ENCODE measurements around the gene OSTM1.
"Not testable (repeated sequence)": the region's sequence is repeated elsewhere in the genome, so short reads cannot be mapped to it uniquely, and the experiment has no call there.

Gene OSTM1

DNA sequence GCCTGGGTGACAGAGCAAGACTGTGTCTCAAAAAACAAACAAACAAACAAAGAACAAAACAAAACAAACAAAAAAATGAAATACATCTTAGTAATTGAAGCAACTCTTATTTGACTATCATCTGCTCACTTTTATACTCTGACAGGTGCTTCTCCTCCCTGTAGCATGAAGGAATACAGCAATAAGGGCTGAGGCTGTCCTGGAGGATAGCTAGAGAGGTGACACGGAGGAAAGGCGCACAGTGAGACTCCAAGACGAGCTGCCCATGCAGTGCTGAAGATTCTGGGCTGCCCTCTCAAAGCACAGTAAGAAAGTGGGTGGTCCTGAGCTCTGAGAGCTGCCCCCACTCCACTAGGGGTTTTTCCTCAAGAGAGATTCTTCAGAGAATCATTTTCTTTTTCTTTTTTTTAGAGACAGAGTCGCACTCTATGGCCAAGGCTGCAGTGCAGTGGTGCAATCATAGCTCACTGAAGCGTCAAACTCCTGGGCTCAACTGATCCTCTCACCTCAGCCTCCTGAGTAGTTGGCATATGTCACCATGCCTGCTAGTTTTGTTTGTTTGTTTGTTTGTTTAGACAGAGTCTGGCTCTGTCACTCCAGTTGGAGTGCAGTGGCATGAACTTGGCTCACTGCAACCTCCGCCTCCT is 50.0 kb downstream of the OSTM1 start:
- DNase-seq (ENCODE audit: low read depth in 4 of 4, low spot score in 1 of 4): no peak

GRCh38 chr6:108020472-108021116 is 53.9 kb downstream of the OSTM1 start:
- no peak for DNase-seq (ENCODE audit: low read depth in 4 of 4, low spot score in 1 of 4)

- DNase-seq (ENCODE audit: low read depth in 4 of 4, low spot score in 1 of 4): not testable (repeated sequence)
These were observed 58.3 kb downstream of the OSTM1 start for GRCh38 chr6:108016283-108016682.

DNA sequence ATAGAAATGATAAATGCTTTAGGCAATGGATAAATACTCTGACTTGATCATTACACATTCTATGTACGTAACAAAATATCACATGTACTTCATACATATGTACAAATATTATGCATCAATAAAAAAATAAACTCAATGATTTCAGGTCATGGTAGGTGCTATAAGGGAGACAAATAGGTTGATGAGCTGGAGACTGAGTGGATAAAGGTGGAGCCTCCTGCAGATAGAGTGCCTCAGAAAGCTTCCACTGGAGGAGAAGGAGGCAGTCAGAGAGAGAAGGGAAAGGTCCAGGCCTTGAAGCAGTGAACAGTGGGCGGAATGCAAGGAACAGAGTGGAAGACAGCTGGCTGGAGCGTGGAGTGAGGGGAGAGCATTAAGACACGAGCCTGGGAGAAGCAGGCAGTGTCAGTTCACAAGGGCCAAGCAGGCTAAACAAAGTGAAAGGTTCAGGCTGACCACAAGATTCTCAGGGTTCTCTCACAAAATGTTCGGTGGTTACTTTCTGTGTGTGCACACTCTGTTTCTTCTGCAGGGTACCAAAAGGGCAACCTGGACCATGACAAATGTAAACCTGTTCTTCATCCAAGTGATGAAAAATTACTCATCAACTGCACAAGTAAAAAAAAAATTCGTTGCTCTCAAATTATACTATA is 60.6 kb downstream of the OSTM1 start:
- no peak for DNase-seq (ENCODE audit: low read depth in 4 of 4, low spot score in 1 of 4)

DNA sequence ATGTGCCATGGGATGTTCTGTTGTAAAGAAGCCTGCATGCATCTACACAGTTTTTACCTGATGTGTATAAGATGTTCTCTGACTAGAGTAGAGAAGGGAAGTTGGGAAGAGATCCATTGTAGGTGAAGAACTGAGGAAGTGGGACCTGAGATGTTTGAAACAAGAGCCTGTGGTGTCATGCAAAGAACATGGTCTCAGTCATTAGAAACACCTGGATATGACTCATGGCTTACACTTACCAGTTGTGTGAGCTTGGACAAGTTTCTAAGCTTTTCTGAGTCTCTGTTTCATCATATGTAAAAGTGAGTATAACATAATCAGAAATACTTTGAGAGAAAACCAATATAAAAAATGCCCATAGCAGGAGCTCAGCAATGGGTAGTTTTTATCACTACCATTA is 64.6 kb downstream of the OSTM1 start:
- no peak for DNase-seq (ENCODE audit: low read depth in 4 of 4, low spot score in 1 of 4)

- not testable (repeated sequence) for DNase-seq (ENCODE audit: low read depth in 4 of 4, low spot score in 1 of 4)
These were observed 65.3 kb downstream of the OSTM1 start for GRCh38 chr6:108009258-108009657.

DNA sequence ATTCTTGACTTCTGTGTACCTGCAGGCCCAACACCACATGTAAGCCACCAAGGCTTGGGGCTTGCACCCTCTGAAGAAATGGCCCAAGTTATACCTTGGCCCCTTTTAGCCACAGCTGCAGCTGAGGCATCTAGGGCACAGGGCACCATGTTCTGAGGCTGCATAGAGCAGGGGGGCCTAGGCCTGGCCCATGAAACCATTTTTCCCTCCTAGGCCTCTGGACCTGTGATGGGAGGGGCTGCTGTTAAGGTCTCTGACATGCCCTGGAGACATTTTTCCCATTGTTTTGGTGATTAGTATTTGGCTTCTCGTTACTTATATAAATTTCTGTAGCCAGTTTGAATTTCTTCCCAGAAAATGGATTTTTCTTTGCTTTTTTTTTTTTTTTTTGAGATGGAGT is 66.2 kb downstream of the OSTM1 start:
- DNase-seq (ENCODE audit: low read depth in 4 of 4, low spot score in 1 of 4): no peak

DNA sequence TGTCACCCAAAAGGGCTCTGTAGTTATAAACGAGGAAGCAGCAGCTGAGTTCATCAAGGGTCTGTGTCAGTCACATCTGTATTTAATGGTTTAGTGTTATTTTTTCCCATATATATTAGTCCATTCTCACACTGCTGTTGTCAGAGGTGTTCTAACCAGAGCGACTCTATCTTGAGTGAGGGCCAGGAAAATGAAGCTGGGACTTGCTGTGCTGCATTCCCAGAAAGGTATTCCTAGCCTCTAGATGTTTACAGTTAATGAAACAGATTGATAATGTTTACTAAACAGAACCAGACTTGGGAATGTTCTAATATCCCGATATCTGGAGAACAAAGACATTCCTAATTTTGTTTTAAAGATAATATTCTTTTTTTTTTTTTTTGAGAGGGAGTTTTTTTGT is 68.6 kb downstream of the OSTM1 start:
- DNase-seq (ENCODE audit: low read depth in 4 of 4, low spot score in 1 of 4): no peak

- DNase-seq (ENCODE audit: low read depth in 4 of 4, low spot score in 1 of 4): no peak
These were observed 69.7 kb downstream of the OSTM1 start for GRCh38 chr6:108004861-108005260.

- DNase-seq (ENCODE audit: low read depth in 4 of 4, low spot score in 1 of 4): no peak
These were observed 71.9 kb downstream of the OSTM1 start for GRCh38 chr6:108002365-108003221.

DNA sequence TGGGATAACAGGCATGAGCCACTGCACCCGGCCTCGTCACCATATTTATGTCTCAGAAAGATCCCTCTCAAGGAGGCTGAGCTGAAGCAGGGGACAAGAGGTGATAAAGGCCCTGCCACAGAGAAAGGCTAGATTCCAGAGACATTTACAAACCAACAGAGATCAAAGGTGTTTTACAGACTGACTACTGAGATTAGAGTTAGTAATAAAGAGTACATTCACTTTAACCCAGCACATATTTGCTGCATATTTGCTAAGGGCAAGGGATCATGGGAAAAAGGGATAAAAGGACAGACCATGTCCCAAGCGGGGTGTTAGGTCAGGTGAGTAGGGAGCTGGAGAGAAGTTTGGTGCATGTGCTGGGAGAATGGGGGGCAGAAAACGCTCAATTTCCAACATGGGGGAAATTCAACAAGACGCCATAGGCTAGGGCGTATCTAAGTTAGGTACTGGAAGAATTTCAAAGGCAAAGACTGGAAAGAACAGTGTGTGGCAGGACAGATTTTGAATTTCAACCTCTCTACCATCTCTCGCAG is 72.8 kb downstream of the OSTM1 start:
- DNase-seq (ENCODE audit: low read depth in 4 of 4, low spot score in 1 of 4): no peak

- DNase-seq (ENCODE audit: low read depth in 4 of 4, low spot score in 1 of 4): not testable (repeated sequence)
These were observed 74.3 kb downstream of the OSTM1 start for GRCh38 chr6:108000259-108000658.

DNA sequence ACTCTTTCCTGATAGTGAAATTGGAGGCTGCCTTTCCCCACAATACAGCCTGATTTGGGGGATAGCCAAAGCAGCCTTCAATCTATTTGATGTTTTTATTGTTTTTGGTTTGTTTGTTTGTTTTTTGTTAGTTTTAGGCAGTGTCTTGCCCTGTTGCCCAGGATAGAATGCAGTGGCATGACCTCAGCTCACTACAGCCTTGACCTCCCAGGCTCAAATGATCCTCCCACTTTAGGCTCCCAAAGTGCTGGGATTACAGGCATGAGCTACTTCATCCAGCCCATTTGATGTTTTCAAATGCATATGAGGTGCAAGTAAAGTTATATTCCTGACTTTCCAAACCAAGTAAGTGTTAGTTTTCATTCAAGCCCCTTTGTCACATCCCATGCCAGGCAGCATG is 75.2 kb downstream of the OSTM1 start:
- no peak for DNase-seq (ENCODE audit: low read depth in 4 of 4, low spot score in 1 of 4)

DNA sequence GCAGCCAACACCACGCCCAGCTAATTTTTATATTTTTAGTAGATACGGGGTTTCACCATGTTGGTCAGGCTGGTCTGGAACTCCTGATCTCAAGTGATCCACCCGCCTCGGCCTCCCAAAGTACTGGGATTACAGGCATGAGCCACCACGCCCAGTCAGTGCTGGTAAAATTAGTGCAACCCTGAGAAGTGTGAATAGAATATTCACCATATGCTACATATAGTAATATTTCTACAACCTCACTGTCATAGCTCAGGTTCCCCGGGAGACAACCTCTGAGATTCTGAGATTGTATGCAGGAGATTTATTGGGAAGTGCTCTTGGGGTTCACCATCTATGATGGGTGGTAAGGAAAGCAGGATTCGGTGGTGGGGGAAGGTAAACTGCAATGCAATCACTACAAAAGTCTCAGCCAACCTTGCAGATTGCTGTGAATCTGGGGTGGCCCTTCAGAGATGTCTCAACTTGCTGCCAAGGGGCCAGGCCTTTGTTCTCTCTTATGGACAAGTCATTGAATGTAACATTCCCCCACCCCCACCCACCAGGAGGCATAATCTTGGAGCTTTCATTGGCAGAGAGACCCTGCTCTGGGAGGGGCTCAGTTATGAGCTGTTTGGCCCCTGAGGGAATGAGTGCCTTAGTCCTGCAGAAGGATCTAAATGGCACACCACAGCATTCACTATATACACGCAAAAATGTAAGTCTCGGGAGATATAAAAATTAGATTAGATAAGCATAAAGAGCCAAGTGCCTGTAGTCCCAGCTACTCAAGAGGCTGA is 82.6 kb downstream of the OSTM1 start:
- DNase-seq (ENCODE audit: low read depth in 4 of 4, low spot score in 1 of 4): no peak
